HEK293 (cell line): ENCODE measurements around the gene RPRM.

Experiments
- CTCF ChIA-PET: fragments of 350-600 bp; formaldehyde crosslinking; extraction: SDS; loops from one replicate; lab custom pipeline; 2021; ENCODE audit warnings: antibody characterized with exemption; lab: Yijun Ruan, JAX
- POLR2A ChIA-PET: fragments of 300-600 bp; formaldehyde crosslinking; extraction: SDS; loops from one replicate; lab custom pipeline; 2020; ENCODE audit warnings: antibody characterized with exemption, inconsistent platforms; lab: Yijun Ruan, JAX
- H3K27ac ChIP-seq: fragments of 200-500 bp; sonication (Bioruptor generic); 2 replicates; pipeline ENCODE4 v1.5.1; 2014; ENCODE audit warnings: low read depth, low read length, control low read depth, inconsistent platforms; ENCODE audit errors: extremely low read depth
- H3K36me3 ChIP-seq, 2 experiments: fragments of 200-500 bp in 1 of 2; sonication (Bioruptor generic) in 1 of 2; 1 replicate in 1 of 2; 2 replicates in 1 of 2; pipeline ENCODE4 v1.5.1; 2014 to 2017; ENCODE audit warnings: inconsistent platforms in 2 of 2, low read length in 2 of 2; ENCODE audit not compliant: control insufficient read depth in 2 of 2, insufficient read depth in 1 of 2
- H3K4me1 ChIP-seq: fragments of 200-500 bp; sonication (Bioruptor generic); 2 replicates; pipeline ENCODE4 v1.5.1; 2014; ENCODE audit warnings: mild to moderate bottlenecking, low read length, inconsistent platforms; ENCODE audit not compliant: control insufficient read depth, insufficient read depth
- H3K4me3 ChIP-seq: 2 replicates; pipeline ENCODE4 v1.5.1; 2011; ENCODE audit warnings: low read depth, mild to moderate bottlenecking, control low read depth, low read length, moderate library complexity
- H3K9me3 ChIP-seq: fragments of 200-500 bp; sonication (Bioruptor generic); 2 replicates; pipeline ENCODE4 v1.5.1; 2014; ENCODE audit warnings: low read depth, low read length, inconsistent platforms; ENCODE audit not compliant: control insufficient read depth, insufficient read depth
- GLIS2 ChIP-seq: fragments of 450-650 bp; formaldehyde crosslinking; IDR thresholded peaks from 2 replicates; pipeline ENCODE4 v1.5.1; 2016; ENCODE audit warnings: missing biosample characterization, missing genetic modification characterization
- MZF1 ChIP-seq: fragments of 450-650 bp; formaldehyde crosslinking; IDR thresholded peaks from 2 replicates; pipeline ENCODE4 v1.5.1; 2017; ENCODE audit warnings: missing biosample characterization, missing genetic modification characterization, borderline replicate concordance
- REST ChIP-seq: fragments of 450-650 bp; formaldehyde crosslinking; IDR thresholded peaks from 2 replicates; pipeline ENCODE4 v1.5.1; 2016; ENCODE audit warnings: missing biosample characterization, missing genetic modification characterization
- SALL2 ChIP-seq: fragments of 450-650 bp; formaldehyde crosslinking; IDR thresholded peaks from 2 replicates; pipeline ENCODE4 v1.5.0; 2017; ENCODE audit warnings: missing biosample characterization, mild to moderate bottlenecking, missing genetic modification characterization, borderline replicate concordance
- TSHZ1 ChIP-seq: fragments of 450-650 bp; formaldehyde crosslinking; IDR thresholded peaks from 2 replicates; pipeline ENCODE4 v1.5.1; 2016; ENCODE audit warnings: missing biosample characterization, missing genetic modification characterization, borderline replicate concordance
- WT1 ChIP-seq: fragments of 450-650 bp; formaldehyde crosslinking; IDR thresholded peaks from 2 replicates; pipeline ENCODE4 v1.5.1; 2016; ENCODE audit warnings: missing biosample characterization, missing genetic modification characterization
- ZBTB10 ChIP-seq: fragments of 450-650 bp; formaldehyde crosslinking; IDR thresholded peaks from 2 replicates; pipeline ENCODE4 v1.5.1; 2016; ENCODE audit warnings: missing biosample characterization, missing genetic modification characterization
- ZFP3 ChIP-seq: fragments of 450-650 bp; formaldehyde crosslinking; IDR thresholded peaks from 2 replicates; pipeline ENCODE4 v1.5.1; 2016; ENCODE audit warnings: low read depth, missing biosample characterization, missing genetic modification characterization
- ZNF133 ChIP-seq: fragments of 450-650 bp; formaldehyde crosslinking; IDR thresholded peaks from 2 replicates; pipeline ENCODE4 v1.5.1; 2016; ENCODE audit warnings: missing biosample characterization, missing genetic modification characterization
- ZNF24 ChIP-seq: fragments of 450-650 bp; formaldehyde crosslinking; IDR thresholded peaks from 2 replicates; pipeline ENCODE4 v1.5.1; 2016; ENCODE audit warnings: missing biosample characterization, missing genetic modification characterization
- ZNF292 ChIP-seq: fragments of 450-650 bp; formaldehyde crosslinking; IDR thresholded peaks from 2 replicates; pipeline ENCODE4 v1.5.1; 2016; ENCODE audit warnings: low read depth, missing biosample characterization, missing genetic modification characterization, borderline replicate concordance
- ZNF423 ChIP-seq: fragments of 450-650 bp; formaldehyde crosslinking; IDR thresholded peaks from 2 replicates; pipeline ENCODE4 v1.5.1; 2016; ENCODE audit warnings: missing biosample characterization, missing genetic modification characterization
- ZNF426 ChIP-seq: fragments of 450-650 bp; formaldehyde crosslinking; IDR thresholded peaks from 2 replicates; pipeline ENCODE4 v1.5.1; 2017; ENCODE audit warnings: missing biosample characterization, missing genetic modification characterization, mild to moderate bottlenecking, inconsistent platforms, moderate library complexity
- ZNF521 ChIP-seq: fragments of 450-650 bp; formaldehyde crosslinking; IDR thresholded peaks from 2 replicates; pipeline ENCODE4 v1.5.1; 2017; ENCODE audit warnings: missing biosample characterization, mild to moderate bottlenecking, missing genetic modification characterization
- ZNF529 ChIP-seq: fragments of 450-650 bp; formaldehyde crosslinking; IDR thresholded peaks from 2 replicates; pipeline ENCODE4 v1.5.1; 2017; ENCODE audit warnings: missing genetic modification characterization, missing biosample characterization; ENCODE audit not compliant: insufficient replicate concordance
- ZNF561 ChIP-seq: fragments of 450-650 bp; IDR thresholded peaks from 2 replicates; pipeline ENCODE4 v1.5.1; 2018; ENCODE audit warnings: missing biosample characterization, missing genetic modification characterization, borderline replicate concordance
- ZNF596 ChIP-seq: fragments of 450-650 bp; IDR thresholded peaks from 2 replicates; pipeline ENCODE4 v1.5.0; 2018; ENCODE audit warnings: missing biosample characterization, mild to moderate bottlenecking, missing genetic modification characterization, moderate library complexity
- ZNF610 ChIP-seq: fragments of 450-650 bp; formaldehyde crosslinking; IDR thresholded peaks from 2 replicates; pipeline ENCODE4 v1.5.1; 2016; ENCODE audit warnings: missing biosample characterization, missing genetic modification characterization, borderline replicate concordance
- ZNF626 ChIP-seq: fragments of 450-650 bp; sonication (Bioruptor Pico); formaldehyde crosslinking; IDR thresholded peaks from 2 replicates; pipeline ENCODE4 v1.5.1; 2018; ENCODE audit warnings: missing biosample characterization, missing genetic modification characterization, inconsistent platforms
- ZNF692 ChIP-seq: fragments of 450-650 bp; formaldehyde crosslinking; IDR thresholded peaks from 2 replicates; pipeline ENCODE4 v1.5.1; 2016; ENCODE audit warnings: missing biosample characterization, missing genetic modification characterization
- ZNF76 ChIP-seq: fragments of 450-650 bp; formaldehyde crosslinking; IDR thresholded peaks from 2 replicates; pipeline ENCODE4; 2016; ENCODE audit warnings: low read depth, missing biosample characterization, missing genetic modification characterization, borderline replicate concordance
- ZNF768 ChIP-seq: fragments of 450-650 bp; formaldehyde crosslinking; IDR thresholded peaks from 2 replicates; pipeline ENCODE4 v1.5.1; 2018; ENCODE audit warnings: missing biosample characterization, mild to moderate bottlenecking, missing genetic modification characterization
- TF ChIP-seq, protein P1 (sequence below): IDR thresholded peaks from 2 replicates; pipeline ENCODE4 v1.6.1; 2011; ENCODE audit warnings: mild to moderate bottlenecking, low read depth, low read length, borderline replicate concordance

RPRM gene

DNA sequence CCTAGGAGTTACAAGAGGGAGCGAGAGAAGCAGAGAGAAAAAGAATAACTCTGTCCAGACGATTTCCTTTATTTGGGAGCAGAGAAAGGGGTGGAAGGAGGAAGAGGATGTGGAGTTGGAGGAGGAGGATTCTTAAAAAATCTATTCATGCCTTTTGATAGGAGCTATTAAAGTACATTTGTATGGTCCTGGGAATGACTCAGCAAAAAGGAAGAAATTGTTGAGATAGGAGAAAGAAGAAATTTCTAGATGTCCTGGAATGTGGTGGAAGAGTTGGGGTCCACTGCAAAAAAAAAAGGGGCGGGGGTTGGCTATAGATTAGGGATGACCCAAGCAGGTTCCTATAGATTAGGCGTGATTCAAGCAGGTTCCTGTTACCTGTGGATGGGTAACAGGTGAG is 32.4 kb upstream of the RPRM start:
- no peak for TF ChIP-seq ZNF610
- no peak for TF ChIP-seq ZFP3 (tag by site-specific recombination)
- TF ChIP-seq ZNF76 (tag by site-specific recombination): no peak
- no peak for TF ChIP-seq ZNF626 (tag by site-specific recombination)
- no peak for TF ChIP-seq ZNF423 (tag by site-specific recombination)
- TF ChIP-seq ZNF292 (tag by site-specific recombination): no peak
- TF ChIP-seq MZF1: no peak
- no peak for TF ChIP-seq SALL2 (tag by site-specific recombination)
- no peak for TF ChIP-seq ZNF768 (tag by site-specific recombination)
- TF ChIP-seq, all 188 proteins: peak for 0
- H3K27ac ChIP-seq: no peak overlapping the region
- no peaks in the 10 kb centered on the region for H3K4me1 ChIP-seq
- H3K4me3 ChIP-seq: no peak overlapping the region
- ChIA-PET POLR2A (no interaction called here), CTCF (interaction anchor here (0.7 kb wide), 1 partner anchor 157 kb away, joined by 3 read pairs; no protein-coding TSS in a partner anchor)
- H3K36me3 ChIP-seq: no peaks in the 10 kb centered on the region
- no peaks in the 10 kb centered on the region; the same call in 1 of the 2 replicates for H3K9me3 ChIP-seq

- Histone ChIP-seq H3K9me3 (no peaks in the 10 kb centered on the region; the same call in 1 of the 2 replicates), H3K27ac (no peak overlapping the region), H3K4me1 (no peaks in the 10 kb centered on the region), H3K36me3 (no peaks in the 10 kb centered on the region), H3K4me3 (no peak overlapping the region)
- ChIA-PET CTCF (interaction anchor here (0.7 kb wide), 1 partner anchor 118 kb away, joined by 4 read pairs; no protein-coding TSS in a partner anchor), POLR2A (no interaction called here)
- TF ChIP-seq, protein P1, sequence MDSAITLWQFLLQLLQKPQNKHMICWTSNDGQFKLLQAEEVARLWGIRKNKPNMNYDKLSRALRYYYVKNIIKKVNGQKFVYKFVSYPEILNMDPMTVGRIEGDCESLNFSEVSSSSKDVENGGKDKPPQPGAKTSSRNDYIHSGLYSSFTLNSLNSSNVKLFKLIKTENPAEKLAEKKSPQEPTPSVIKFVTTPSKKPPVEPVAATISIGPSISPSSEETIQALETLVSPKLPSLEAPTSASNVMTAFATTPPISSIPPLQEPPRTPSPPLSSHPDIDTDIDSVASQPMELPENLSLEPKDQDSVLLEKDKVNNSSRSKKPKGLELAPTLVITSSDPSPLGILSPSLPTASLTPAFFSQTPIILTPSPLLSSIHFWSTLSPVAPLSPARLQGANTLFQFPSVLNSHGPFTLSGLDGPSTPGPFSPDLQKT: no peak
- TF ChIP-seq TSHZ1 (tag by site-specific recombination) (no peak), ZNF596 (tag by site-specific recombination) (no peak), ZNF24 (tag by site-specific recombination) (no peak), WT1 (tag by site-specific recombination) (no peak), ZNF133 (tag by site-specific recombination) (no peak), GLIS2 (tag by site-specific recombination) (no peak), ZNF692 (no peak), ZNF76 (tag by site-specific recombination) (no peak), ZNF561 (tag by site-specific recombination) (no peak), ZNF529 (no peak), ZNF426 (tag by site-specific recombination) (no peak), REST (tag by site-specific recombination) (no peak), ZNF521 (tag by site-specific recombination) (no peak), ZBTB10 (tag by site-specific recombination) (no peak)
Measured at GRCh38 chr2:153509133-153509532, 30.6 kb upstream of the RPRM start.
